Mesendoderm (in vitro differentiated cells): ENCODE data around the gene UNC50.

Source experiments
- DNase-seq: peaks from one replicate; pipeline ENCODE4 v3.0.0; 2013
- H2AK5ac ChIP-seq: 2 replicates; pipeline ENCODE4 v1.6.1; 2013; ENCODE audit warnings: low read length, inconsistent platforms
- H2BK120ac ChIP-seq: 2 replicates; pipeline ENCODE4 v1.6.1; 2013; ENCODE audit warnings: low read depth, mild to moderate bottlenecking, low read length, moderate library complexity, mixed read lengths
- H2BK15ac ChIP-seq: replicated peaks from 2 replicates; pipeline ENCODE4 v1.6.1; 2013; ENCODE audit warnings: low read depth, mild to moderate bottlenecking, moderate library complexity
- H2BK5ac ChIP-seq: 2 replicates; pipeline ENCODE4 v1.6.1; 2013; ENCODE audit warnings: low read length, inconsistent platforms
- H3K18ac ChIP-seq: 2 replicates; pipeline ENCODE4 v1.6.1; 2013; ENCODE audit warnings: mild to moderate bottlenecking, low read length, mixed read lengths
- H3K23ac ChIP-seq: one replicate; pipeline ENCODE4 v1.6.1; 2013; ENCODE audit warnings: low read length
- H3K27ac ChIP-seq: 2 replicates; pipeline ENCODE4 v1.5.1; 2013; ENCODE audit warnings: low read depth, mild to moderate bottlenecking, inconsistent platforms, low read length, moderate library complexity
- H3K27me3 ChIP-seq: 2 replicates; pipeline ENCODE4 v1.6.1; 2013; ENCODE audit warnings: low read length, control low read depth, mild to moderate bottlenecking, inconsistent platforms; ENCODE audit not compliant: insufficient read depth, poor library complexity
- H3K36me3 ChIP-seq: 2 replicates; pipeline ENCODE4 v1.6.1; 2013; ENCODE audit warnings: low read length, inconsistent platforms; ENCODE audit not compliant: control insufficient read depth, insufficient read depth
- H3K4ac ChIP-seq: one replicate; pipeline ENCODE4 v1.6.1; 2013; ENCODE audit warnings: low read depth, mild to moderate bottlenecking, low read length, moderate library complexity
- H3K4me1 ChIP-seq: 2 replicates; pipeline ENCODE4 v1.6.1; 2013; ENCODE audit warnings: low read depth, low read length, inconsistent platforms; ENCODE audit not compliant: control insufficient read depth
- H3K4me2 ChIP-seq: 2 replicates; pipeline ENCODE4 v1.6.1; 2013; ENCODE audit warnings: low read length
- H3K4me3 ChIP-seq: 2 replicates; pipeline ENCODE4 v1.5.1; 2013; ENCODE audit warnings: mild to moderate bottlenecking, low read length
- H3K56ac ChIP-seq: one replicate; pipeline ENCODE4 v1.6.1; 2013; ENCODE audit warnings: low read length
- H3K79me1 ChIP-seq: 2 replicates; pipeline ENCODE4 v1.6.1; 2013; ENCODE audit warnings: low read length, inconsistent platforms
- H3K79me2 ChIP-seq: 2 replicates; pipeline ENCODE4 v1.6.1; 2013; ENCODE audit warnings: mild to moderate bottlenecking, low read length; ENCODE audit not compliant: control insufficient read depth, insufficient read depth
- H3K9ac ChIP-seq: 2 replicates; pipeline ENCODE4 v1.6.1; 2013; ENCODE audit warnings: low read length, inconsistent platforms
- H4K5ac ChIP-seq: one replicate; pipeline ENCODE4 v1.6.1; 2013; ENCODE audit warnings: low read length
- H4K8ac ChIP-seq: one replicate; pipeline ENCODE4 v1.6.1; 2013; ENCODE audit warnings: low read depth, mild to moderate bottlenecking, control low read depth, low read length, moderate library complexity
- WGBS: extraction: QIAGEN DNeasy Blood & Tissue Kit; methylation state at CpG from one replicate; pipeline ENCODE4 v1.1.7; 2013; ENCODE audit warnings: low lambda C conversion rate, missing lambda C conversion rate; ENCODE audit not compliant: insufficient coverage; ENCODE audit errors: extremely low coverage; 5-methylcytosine and 5-hydroxymethylcytosine counted together

Gene UNC50

DNA sequence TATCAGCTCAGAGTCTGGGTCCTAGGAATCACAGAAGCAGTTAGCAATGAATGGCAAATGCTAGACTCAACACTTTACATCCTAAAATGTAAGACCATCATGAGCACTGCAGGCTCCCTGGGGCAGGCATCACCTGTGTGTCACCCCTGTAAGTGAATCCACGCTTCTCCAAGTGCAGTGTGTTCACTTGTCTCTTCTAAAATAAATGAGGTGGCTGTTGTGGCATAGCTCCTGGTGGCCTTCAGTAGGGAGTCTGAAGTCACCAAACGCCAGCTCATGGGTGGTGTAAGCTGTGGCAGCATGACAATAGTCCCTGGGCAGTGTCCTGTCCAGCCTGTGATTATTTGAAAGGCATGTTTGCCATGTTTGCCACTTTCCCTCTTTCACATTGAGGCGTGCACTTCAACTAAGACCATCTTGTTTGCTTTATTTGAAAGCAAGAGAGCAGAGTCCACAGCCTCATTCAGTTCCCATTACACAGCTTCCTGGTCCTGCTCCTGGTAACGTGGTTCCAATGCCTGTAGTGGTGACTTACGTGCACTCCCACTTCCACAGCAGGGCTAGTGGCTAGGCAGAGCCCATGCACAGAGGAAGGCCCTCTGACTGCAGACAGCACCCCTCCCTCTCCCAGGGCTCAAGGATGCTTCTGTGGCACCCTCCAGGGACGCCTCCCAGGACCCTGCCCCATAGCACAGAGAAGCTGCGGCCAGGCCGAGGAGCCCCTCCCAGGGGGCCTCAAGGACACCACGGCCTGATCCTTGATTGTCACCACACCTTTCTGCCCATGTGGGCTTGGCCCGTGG, 24.4 kb upstream of the UNC50 start:
- no peak overlapping the region for H3K23ac ChIP-seq
- no peaks in the 10 kb centered on the region for H3K4me1 ChIP-seq
- H3K4me2 ChIP-seq, result no peak overlapping the region
- no peak overlapping the region for H2BK15ac ChIP-seq
- no peak overlapping the region for H3K9ac ChIP-seq
- H3K4me3 ChIP-seq, result no peak overlapping the region
- no peak overlapping the region for H3K56ac ChIP-seq
- no peaks in the 10 kb centered on the region for H3K27me3 ChIP-seq
- WGBS, result no CpG with 5 or more reads among the region's 10 CpGs
- H3K18ac ChIP-seq, result no peak overlapping the region
- no peak overlapping the region for H2BK5ac ChIP-seq
- H4K5ac ChIP-seq, result no peak overlapping the region
- no peak overlapping the region for H3K4ac ChIP-seq
- H2BK120ac ChIP-seq, result no peak overlapping the region
- no peak for DNase-seq
- no peak overlapping the region for H2AK5ac ChIP-seq
- no peak overlapping the region for H4K8ac ChIP-seq
- no peaks in the 10 kb centered on the region for H3K79me1 ChIP-seq
- H3K36me3 ChIP-seq, result peaks cover 5% of the 10 kb centered on the region
- no peak overlapping the region for H3K27ac ChIP-seq
- no peaks in the 10 kb centered on the region for H3K79me2 ChIP-seq

- no peak overlapping the region for H3K27ac ChIP-seq
- H2BK5ac ChIP-seq, result no peak overlapping the region
- H2BK120ac ChIP-seq, result no peak overlapping the region
- no peak overlapping the region for H3K56ac ChIP-seq
- peaks cover 6% of the 10 kb centered on the region for H3K36me3 ChIP-seq
- H3K18ac ChIP-seq, result no peak overlapping the region
- no CpG with 5 or more reads among the region's 10 CpGs for WGBS
- H3K27me3 ChIP-seq, result no peaks in the 10 kb centered on the region
- H3K79me2 ChIP-seq, result no peaks in the 10 kb centered on the region
- no peak for DNase-seq
- no peak overlapping the region for H3K4me3 ChIP-seq
- H3K9ac ChIP-seq, result no peak overlapping the region
- H4K5ac ChIP-seq, result no peak overlapping the region
- no peaks in the 10 kb centered on the region for H3K79me1 ChIP-seq
- no peak overlapping the region for H4K8ac ChIP-seq
- no peaks in the 10 kb centered on the region for H3K4me1 ChIP-seq
- no peak overlapping the region for H3K23ac ChIP-seq
- H2BK15ac ChIP-seq, result no peak overlapping the region
- no peak overlapping the region for H3K4me2 ChIP-seq
- H3K4ac ChIP-seq, result no peak overlapping the region
- H2AK5ac ChIP-seq, result no peak overlapping the region
Observed at GRCh38 chr2:98585386-98585785, 23.0 kb upstream of the UNC50 start.

- H3K4me1 ChIP-seq, result no peaks in the 10 kb centered on the region
- H3K36me3 ChIP-seq, result peaks cover 6% of the 10 kb centered on the region
- no peak overlapping the region for H3K23ac ChIP-seq
- no peak overlapping the region for H3K56ac ChIP-seq
- H3K27me3 ChIP-seq, result no peaks in the 10 kb centered on the region
- H2BK15ac ChIP-seq, result no peak overlapping the region
- no peaks in the 10 kb centered on the region for H3K79me1 ChIP-seq
- H3K9ac ChIP-seq, result no peak overlapping the region
- no peak overlapping the region for H2BK5ac ChIP-seq
- H3K27ac ChIP-seq, result no peak overlapping the region
- no peak overlapping the region for H3K4ac ChIP-seq
- H3K4me3 ChIP-seq, result no peak overlapping the region
- H4K8ac ChIP-seq, result no peak overlapping the region
- no CpG with 5 or more reads among the region's 6 CpGs for WGBS
- no peaks in the 10 kb centered on the region for H3K79me2 ChIP-seq
- no peak overlapping the region for H2BK120ac ChIP-seq
- peak; percentile 52 for DNase-seq
- no peak overlapping the region for H3K18ac ChIP-seq
- no peak overlapping the region for H3K4me2 ChIP-seq
- H4K5ac ChIP-seq, result no peak overlapping the region
- H2AK5ac ChIP-seq, result no peak overlapping the region
Observed at GRCh38 chr2:98586551-98587140, 21.7 kb upstream of the UNC50 start.

DNA sequence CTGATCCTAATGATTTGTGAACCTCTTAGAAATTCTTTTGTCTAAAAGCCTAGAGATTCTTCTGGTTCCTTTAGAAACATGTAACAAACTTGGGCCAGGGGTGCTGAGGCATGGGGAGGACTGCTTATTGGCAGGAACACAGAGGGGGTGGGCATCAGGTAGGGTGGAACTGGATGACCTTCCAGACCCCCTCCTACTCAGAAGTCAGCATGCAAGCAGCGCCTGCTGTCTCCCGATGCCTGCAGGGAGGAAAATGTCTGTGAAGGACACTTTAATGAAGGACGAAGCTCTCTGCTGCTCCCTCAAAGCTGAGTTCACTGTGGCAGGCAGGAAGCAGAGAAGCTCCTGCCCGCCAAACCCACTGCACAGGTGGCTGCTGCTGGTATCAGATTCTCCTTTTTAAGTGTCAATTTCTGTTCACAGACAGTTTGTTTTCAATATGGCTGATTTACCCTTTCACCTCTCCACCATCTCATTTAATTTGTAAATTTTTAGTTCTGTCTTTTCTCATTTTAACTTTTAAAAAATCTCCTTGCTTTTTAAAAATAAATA, 19.4 kb upstream of the UNC50 start:
- no peak overlapping the region for H3K56ac ChIP-seq
- H3K4me2 ChIP-seq, result no peak overlapping the region
- no peaks in the 10 kb centered on the region for H3K27me3 ChIP-seq
- no peak overlapping the region for H3K18ac ChIP-seq
- no peak overlapping the region for H3K23ac ChIP-seq
- H2BK15ac ChIP-seq, result no peak overlapping the region
- no peak overlapping the region for H2AK5ac ChIP-seq
- no peak overlapping the region for H4K5ac ChIP-seq
- no peak overlapping the region for H3K9ac ChIP-seq
- no CpG with 5 or more reads among the region's 4 CpGs for WGBS
- H2BK5ac ChIP-seq, result no peak overlapping the region
- no peaks in the 10 kb centered on the region for H3K79me1 ChIP-seq
- H3K36me3 ChIP-seq, result peaks cover 2% of the 10 kb centered on the region
- no peaks in the 10 kb centered on the region for H3K4me1 ChIP-seq
- no peak overlapping the region for H3K4me3 ChIP-seq
- no peak overlapping the region for H3K4ac ChIP-seq
- H3K79me2 ChIP-seq, result no peaks in the 10 kb centered on the region
- DNase-seq, result no peak
- H4K8ac ChIP-seq, result no peak overlapping the region
- H2BK120ac ChIP-seq, result no peak overlapping the region
- no peak overlapping the region for H3K27ac ChIP-seq

- no peak overlapping the region for H3K4me3 ChIP-seq
- no peak overlapping the region for H3K18ac ChIP-seq
- H3K56ac ChIP-seq, result no peak overlapping the region
- no peaks in the 10 kb centered on the region for H3K4me1 ChIP-seq
- no peak overlapping the region for H3K9ac ChIP-seq
- H3K27me3 ChIP-seq, result no peaks in the 10 kb centered on the region
- H2BK5ac ChIP-seq, result no peak overlapping the region
- no CpG with 5 or more reads among the region's 4 CpGs for WGBS
- H3K4me2 ChIP-seq, result no peak overlapping the region
- no peak overlapping the region for H2BK120ac ChIP-seq
- no peak overlapping the region for H3K23ac ChIP-seq
- no peaks in the 10 kb centered on the region for H3K79me1 ChIP-seq
- no peaks in the 10 kb centered on the region for H3K79me2 ChIP-seq
- H3K4ac ChIP-seq, result no peak overlapping the region
- no peak overlapping the region for H3K27ac ChIP-seq
- no peak overlapping the region for H2BK15ac ChIP-seq
- no peak for DNase-seq
- H4K5ac ChIP-seq, result no peak overlapping the region
- peaks cover 3% of the 10 kb centered on the region for H3K36me3 ChIP-seq
- H4K8ac ChIP-seq, result no peak overlapping the region
- no peak overlapping the region for H2AK5ac ChIP-seq
Observed at GRCh38 chr2:98589489-98589888, 18.9 kb upstream of the UNC50 start.
